K562 (cell line): Measurements from ENCODE around the gene ORMDL1. TPM values are rescaled to one million over a fixed set of nuclear protein-coding genes. Genes with fewer than 3 reads are reported as not detected.

ENCODE experiments used
- ELF4 ChIP-seq: fragments of 450-650 bp; formaldehyde crosslinking; IDR thresholded peaks from 2 replicates; pipeline ENCODE4 v1.4.0; 2022; ENCODE audit warnings: missing genetic modification characterization
- FOSL1 ChIP-seq: fragments of 200-800 bp; sonication (Bioruptor generic); conservative IDR thresholded peaks from 2 replicates; pipeline ENCODE4 v1.6.1; 2016; ENCODE audit warnings: missing genetic modification characterization, missing compliant biosample characterization
- HOXB6 ChIP-seq: fragments of 250-450 bp; sonication (Bioruptor Pico); IDR thresholded peaks from 2 replicates; pipeline ENCODE4 v1.5.1; 2022; ENCODE audit warnings: mild to moderate bottlenecking, borderline replicate concordance
- MYC ChIP-seq, 2 experiments: fragments of 250-450 bp in 1 of 2; sonication (Bioruptor Pico) in 1 of 2; IDR thresholded peaks; 2 replicates each; pipeline versions ENCODE4 v1.5.1 to v1.6.1; 2012 to 2021; ENCODE audit warnings: low read depth in 2 of 2, borderline replicate concordance in 1 of 2, improper control_type of control experiment in 1 of 2, low read length in 1 of 2, mild to moderate bottlenecking in 1 of 2, moderate library complexity in 1 of 2
- PHF20 ChIP-seq: fragments of 450-650 bp; IDR thresholded peaks from 2 replicates; pipeline ENCODE4 v1.6.1; 2018; ENCODE audit not compliant: partially characterized antibody
- PTTG1 ChIP-seq: fragments of 450-650 bp; IDR thresholded peaks from 2 replicates; pipeline ENCODE4 v1.6.1; 2016; ENCODE audit warnings: low read depth, mild to moderate bottlenecking, missing genetic modification characterization, missing compliant biosample characterization
- SNIP1 ChIP-seq: fragments of 450-650 bp; IDR thresholded peaks from 2 replicates; pipeline ENCODE4 v1.7.1; 2017; ENCODE audit warnings: low read depth, mild to moderate bottlenecking
- ZEB2 ChIP-seq: fragments of 450-650 bp; IDR thresholded peaks from 2 replicates; pipeline ENCODE4 v1.6.1; 2016
- ZNF384 ChIP-seq: IDR thresholded peaks from 2 replicates; pipeline ENCODE4 v1.6.1; 2012; ENCODE audit warnings: low read depth, low read length, improper control_type of control experiment
- polyA plus RNA-seq, 8 experiments: library from polyadenylated mRNA; depleted of rRNA in 4 of 8; stranded (reverse) in 5 of 8; unstranded in 3 of 8; fragments of >200 nt; fragmentation: Nextera tagmentation in 2 of 8; fragmentation: Illumina TruSeq in 1 of 8; extraction: Ambion mirVana in 2 of 8; extraction: Trizol in 1 of 8; gene quantifications; 2 replicates each; pipeline versions ENCODE4 v1.2.1 to v1.2.3, GENCODE V29; 2011 to 2014; ENCODE audit warnings: inconsistent platforms in 1 of 8, missing spikeins in 1 of 8
- total RNA-seq, 7 experiments: library from RNA; depleted of rRNA in 6 of 7; stranded (reverse); fragments of >200 nt in 6 of 7; fragmentation: Illumina TruSeq in 2 of 7; extraction: Trizol in 2 of 7; gene quantifications; 2 replicates each; pipeline versions ENCODE4 v1.2.1 to v1.2.3, GENCODE V29; 2011 to 2021; ENCODE audit warnings: low replicate concordance in 1 of 7
- TF ChIP-seq, protein P1 (sequence below), 2 experiments: fragments of 200-800 bp in 1 of 2; sonication (Bioruptor generic) in 1 of 2; sonication (generic) in 1 of 2; formaldehyde crosslinking in 1 of 2; IDR thresholded peaks in 1 of 2; conservative IDR thresholded peaks in 1 of 2; 2 replicates each; pipeline versions ENCODE4 v1.5.0 to v1.6.1; 2016 to 2020; ENCODE audit warnings: missing compliant biosample characterization in 1 of 2, missing genetic modification characterization in 1 of 2, missing genetic modification reagents in 1 of 2
- TF ChIP-seq, protein P2 (sequence below): fragments of 450-650 bp; IDR thresholded peaks from 2 replicates; pipeline ENCODE4 v1.6.1; 2016; ENCODE audit warnings: mild to moderate bottlenecking, moderate library complexity
- TF ChIP-seq, protein P3 (sequence below): fragments of 250-450 bp; sonication (Bioruptor Pico); IDR thresholded peaks from 2 replicates; pipeline ENCODE4 v1.5.0; 2021; ENCODE audit warnings: mild to moderate bottlenecking, moderate library complexity

The ORMDL1 gene
- total and polyA plus RNA-seq, 9 of the 15 experiments (the other 6 are each of a cell fraction or from before 2014, with no cell fraction given), result 35.1 to 74.2 (median 50.0) TPM

DNA sequence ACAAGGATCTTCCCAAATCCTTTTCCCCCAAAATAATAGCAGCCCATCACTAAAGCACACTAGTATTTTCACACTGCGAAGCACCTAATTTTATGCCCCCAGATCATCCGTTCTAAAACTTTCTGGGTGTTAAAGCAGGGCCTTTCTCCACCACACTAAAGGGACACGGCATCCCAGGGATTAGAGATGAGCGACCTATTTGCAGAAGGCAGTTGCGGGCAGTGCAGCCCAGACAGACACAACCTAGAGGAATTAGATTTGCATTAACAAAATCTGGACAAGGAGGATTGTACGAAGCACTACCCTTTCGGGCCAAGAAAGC lies 21.9 kb downstream of the ORMDL1 start (continued):
- TF ChIP-seq, protein P1, sequence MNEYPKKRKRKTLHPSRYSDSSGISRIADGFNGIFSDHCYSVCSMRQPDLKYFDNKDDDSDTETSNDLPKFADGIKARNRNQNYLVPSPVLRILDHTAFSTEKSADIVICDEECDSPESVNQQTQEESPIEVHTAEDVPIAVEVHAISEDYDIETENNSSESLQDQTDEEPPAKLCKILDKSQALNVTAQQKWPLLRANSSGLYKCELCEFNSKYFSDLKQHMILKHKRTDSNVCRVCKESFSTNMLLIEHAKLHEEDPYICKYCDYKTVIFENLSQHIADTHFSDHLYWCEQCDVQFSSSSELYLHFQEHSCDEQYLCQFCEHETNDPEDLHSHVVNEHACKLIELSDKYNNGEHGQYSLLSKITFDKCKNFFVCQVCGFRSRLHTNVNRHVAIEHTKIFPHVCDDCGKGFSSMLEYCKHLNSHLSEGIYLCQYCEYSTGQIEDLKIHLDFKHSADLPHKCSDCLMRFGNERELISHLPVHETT (CRISPR knock-in tag; conservative IDR thresholded peaks at IDR 0.05 in 1 of 2, IDR thresholded peaks at IDR 0.05 in 1 of 2), result 0 out of 4 replicates have a peak, but pooled peaks of 1 of the 2 experiments have one; percentile 26
- TF ChIP-seq FOSL1 (tag) (no peak), ZNF384 (no peak), ELF4 (CRISPR knock-in tag) (no peak), MYC (IDR thresholded peaks at IDR 0.05; ENCODE audit: low read depth, low read length) (no peak), MYC (CRISPR knock-in tag; IDR thresholded peaks at IDR 0.05; ENCODE audit: borderline replicate concordance, low read depth) (no peak), SNIP1 (no peak), ZEB2 (no peak), PHF20 (no peak), HOXB6 (CRISPR knock-in tag) (no peak), PTTG1 (no peak)
- TF ChIP-seq, protein P2, sequence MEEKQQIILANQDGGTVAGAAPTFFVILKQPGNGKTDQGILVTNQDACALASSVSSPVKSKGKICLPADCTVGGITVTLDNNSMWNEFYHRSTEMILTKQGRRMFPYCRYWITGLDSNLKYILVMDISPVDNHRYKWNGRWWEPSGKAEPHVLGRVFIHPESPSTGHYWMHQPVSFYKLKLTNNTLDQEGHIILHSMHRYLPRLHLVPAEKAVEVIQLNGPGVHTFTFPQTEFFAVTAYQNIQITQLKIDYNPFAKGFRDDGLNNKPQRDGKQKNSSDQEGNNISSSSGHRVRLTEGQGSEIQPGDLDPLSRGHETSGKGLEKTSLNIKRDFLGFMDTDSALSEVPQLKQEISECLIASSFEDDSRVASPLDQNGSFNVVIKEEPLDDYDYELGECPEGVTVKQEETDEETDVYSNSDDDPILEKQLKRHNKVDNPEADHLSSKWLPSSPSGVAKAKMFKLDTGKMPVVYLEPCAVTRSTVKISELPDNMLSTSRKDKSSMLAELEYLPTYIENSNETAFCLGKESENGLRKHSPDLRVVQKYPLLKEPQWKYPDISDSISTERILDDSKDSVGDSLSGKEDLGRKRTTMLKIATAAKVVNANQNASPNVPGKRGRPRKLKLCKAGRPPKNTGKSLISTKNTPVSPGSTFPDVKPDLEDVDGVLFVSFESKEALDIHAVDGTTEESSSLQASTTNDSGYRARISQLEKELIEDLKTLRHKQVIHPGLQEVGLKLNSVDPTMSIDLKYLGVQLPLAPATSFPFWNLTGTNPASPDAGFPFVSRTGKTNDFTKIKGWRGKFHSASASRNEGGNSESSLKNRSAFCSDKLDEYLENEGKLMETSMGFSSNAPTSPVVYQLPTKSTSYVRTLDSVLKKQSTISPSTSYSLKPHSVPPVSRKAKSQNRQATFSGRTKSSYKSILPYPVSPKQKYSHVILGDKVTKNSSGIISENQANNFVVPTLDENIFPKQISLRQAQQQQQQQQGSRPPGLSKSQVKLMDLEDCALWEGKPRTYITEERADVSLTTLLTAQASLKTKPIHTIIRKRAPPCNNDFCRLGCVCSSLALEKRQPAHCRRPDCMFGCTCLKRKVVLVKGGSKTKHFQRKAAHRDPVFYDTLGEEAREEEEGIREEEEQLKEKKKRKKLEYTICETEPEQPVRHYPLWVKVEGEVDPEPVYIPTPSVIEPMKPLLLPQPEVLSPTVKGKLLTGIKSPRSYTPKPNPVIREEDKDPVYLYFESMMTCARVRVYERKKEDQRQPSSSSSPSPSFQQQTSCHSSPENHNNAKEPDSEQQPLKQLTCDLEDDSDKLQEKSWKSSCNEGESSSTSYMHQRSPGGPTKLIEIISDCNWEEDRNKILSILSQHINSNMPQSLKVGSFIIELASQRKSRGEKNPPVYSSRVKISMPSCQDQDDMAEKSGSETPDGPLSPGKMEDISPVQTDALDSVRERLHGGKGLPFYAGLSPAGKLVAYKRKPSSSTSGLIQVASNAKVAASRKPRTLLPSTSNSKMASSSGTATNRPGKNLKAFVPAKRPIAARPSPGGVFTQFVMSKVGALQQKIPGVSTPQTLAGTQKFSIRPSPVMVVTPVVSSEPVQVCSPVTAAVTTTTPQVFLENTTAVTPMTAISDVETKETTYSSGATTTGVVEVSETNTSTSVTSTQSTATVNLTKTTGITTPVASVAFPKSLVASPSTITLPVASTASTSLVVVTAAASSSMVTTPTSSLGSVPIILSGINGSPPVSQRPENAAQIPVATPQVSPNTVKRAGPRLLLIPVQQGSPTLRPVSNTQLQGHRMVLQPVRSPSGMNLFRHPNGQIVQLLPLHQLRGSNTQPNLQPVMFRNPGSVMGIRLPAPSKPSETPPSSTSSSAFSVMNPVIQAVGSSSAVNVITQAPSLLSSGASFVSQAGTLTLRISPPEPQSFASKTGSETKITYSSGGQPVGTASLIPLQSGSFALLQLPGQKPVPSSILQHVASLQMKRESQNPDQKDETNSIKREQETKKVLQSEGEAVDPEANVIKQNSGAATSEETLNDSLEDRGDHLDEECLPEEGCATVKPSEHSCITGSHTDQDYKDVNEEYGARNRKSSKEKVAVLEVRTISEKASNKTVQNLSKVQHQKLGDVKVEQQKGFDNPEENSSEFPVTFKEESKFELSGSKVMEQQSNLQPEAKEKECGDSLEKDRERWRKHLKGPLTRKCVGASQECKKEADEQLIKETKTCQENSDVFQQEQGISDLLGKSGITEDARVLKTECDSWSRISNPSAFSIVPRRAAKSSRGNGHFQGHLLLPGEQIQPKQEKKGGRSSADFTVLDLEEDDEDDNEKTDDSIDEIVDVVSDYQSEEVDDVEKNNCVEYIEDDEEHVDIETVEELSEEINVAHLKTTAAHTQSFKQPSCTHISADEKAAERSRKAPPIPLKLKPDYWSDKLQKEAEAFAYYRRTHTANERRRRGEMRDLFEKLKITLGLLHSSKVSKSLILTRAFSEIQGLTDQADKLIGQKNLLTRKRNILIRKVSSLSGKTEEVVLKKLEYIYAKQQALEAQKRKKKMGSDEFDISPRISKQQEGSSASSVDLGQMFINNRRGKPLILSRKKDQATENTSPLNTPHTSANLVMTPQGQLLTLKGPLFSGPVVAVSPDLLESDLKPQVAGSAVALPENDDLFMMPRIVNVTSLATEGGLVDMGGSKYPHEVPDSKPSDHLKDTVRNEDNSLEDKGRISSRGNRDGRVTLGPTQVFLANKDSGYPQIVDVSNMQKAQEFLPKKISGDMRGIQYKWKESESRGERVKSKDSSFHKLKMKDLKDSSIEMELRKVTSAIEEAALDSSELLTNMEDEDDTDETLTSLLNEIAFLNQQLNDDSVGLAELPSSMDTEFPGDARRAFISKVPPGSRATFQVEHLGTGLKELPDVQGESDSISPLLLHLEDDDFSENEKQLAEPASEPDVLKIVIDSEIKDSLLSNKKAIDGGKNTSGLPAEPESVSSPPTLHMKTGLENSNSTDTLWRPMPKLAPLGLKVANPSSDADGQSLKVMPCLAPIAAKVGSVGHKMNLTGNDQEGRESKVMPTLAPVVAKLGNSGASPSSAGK, result no peak
- TF ChIP-seq, protein P3, sequence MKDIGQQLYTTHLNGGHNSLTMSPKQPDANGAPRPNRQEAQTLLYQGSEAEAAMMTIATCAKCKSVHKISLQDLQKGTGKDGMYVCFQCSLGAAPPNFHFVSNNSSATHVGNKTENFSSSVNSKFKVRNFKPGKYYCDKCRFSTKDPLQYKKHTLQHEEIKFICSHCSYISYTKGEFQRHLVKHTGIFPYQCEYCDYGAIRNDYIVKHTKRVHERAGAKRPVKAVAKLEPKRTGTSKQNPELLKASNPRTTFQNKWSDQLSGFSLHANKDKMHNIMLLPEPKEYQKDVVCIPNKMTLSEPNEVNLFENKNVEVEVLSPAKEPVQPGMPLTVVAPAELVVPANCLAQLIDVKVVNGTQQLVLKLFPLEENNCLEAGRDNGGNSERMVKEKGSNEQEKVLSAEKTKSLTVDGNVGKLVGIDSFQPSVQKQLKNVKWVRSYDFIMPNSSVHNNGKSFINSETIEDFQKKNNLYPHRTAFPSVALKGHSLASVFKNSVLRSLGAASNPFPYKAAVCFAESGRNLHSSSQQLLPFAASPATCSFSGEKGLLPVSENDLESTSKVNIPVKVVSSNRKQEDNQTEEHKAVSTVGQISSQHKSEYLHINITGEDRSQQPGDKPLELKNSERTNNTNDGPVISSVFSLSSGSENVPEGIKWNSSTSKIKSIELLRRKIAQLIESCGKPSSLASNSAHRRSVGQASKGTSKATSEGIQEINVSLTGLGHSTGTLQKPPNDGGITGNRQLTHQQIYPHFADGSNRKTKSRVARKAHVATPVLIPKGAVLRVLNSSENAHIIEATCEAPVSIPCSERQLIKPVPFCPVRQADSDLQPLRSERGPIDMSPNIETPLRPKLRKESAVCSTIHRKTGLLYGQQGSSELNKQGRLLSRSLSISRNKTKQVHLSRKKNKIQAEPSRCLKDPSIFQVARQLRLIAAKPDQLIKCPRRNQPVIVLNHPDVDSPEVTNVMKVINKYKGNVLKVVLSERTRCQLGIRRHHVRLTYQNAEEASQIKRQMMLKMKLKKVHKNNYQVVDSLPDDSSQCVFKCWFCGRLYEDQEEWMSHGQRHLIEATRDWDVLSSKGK (CRISPR knock-in tag), result no peak
